ENCODE results near the gene ATP11C.

ATP11C gene

GRCh38 chrX:139903210-139903609 is 29.6 kb downstream of the ATP11C start:
- H3K36me3 ChIP-seq = no peaks in the 10 kb centered on the region
- no peaks in the 10 kb centered on the region for H3K9me3 ChIP-seq (ENCODE audit: severe bottlenecking)
- TF ChIP-seq CTCF (IDR thresholded peaks at IDR 0.05; ENCODE audit: low read depth, low read length) = no peak
- H3K27ac ChIP-seq = no peak overlapping the region
- no peak for DNase-seq
- peaks cover 10% of the 10 kb centered on the region for H3K27me3 ChIP-seq (ENCODE audit: insufficient read depth, low read depth, severe bottlenecking)
- no peak overlapping the region for H3K4me3 ChIP-seq (ENCODE audit: low read depth, low read length)

GRCh38 chrX:139902559-139902958 is 30.3 kb downstream of the ATP11C start:
- Histone ChIP-seq H3K27ac (no peak overlapping the region), H3K4me3 (ENCODE audit: low read depth, low read length) (no peak overlapping the region), H3K9me3 (ENCODE audit: severe bottlenecking) (no peaks in the 10 kb centered on the region), H3K27me3 (ENCODE audit: insufficient read depth, low read depth, severe bottlenecking) (peaks cover 12% of the 10 kb centered on the region), H3K36me3 (no peaks in the 10 kb centered on the region)
- no peak for TF ChIP-seq CTCF (IDR thresholded peaks at IDR 0.05; ENCODE audit: low read depth, low read length)
- DNase-seq = no peak

- Histone ChIP-seq H3K27me3 (ENCODE audit: insufficient read depth, low read depth, severe bottlenecking) (peaks cover 12% of the 10 kb centered on the region), H3K4me3 (ENCODE audit: low read depth, low read length) (no peak overlapping the region), H3K9me3 (ENCODE audit: severe bottlenecking) (no peaks in the 10 kb centered on the region), H3K36me3 (no peaks in the 10 kb centered on the region), H3K27ac (no peak overlapping the region)
- TF ChIP-seq CTCF (IDR thresholded peaks at IDR 0.05; ENCODE audit: low read depth, low read length) = no peak
- DNase-seq = no peak
Measured at GRCh38 chrX:139898334-139898733, 34.5 kb downstream of the ATP11C start.

- TF ChIP-seq CTCF (IDR thresholded peaks at IDR 0.05; ENCODE audit: low read depth, low read length) = no peak
- H3K27me3 ChIP-seq (ENCODE audit: insufficient read depth, low read depth, severe bottlenecking) = no peaks in the 10 kb centered on the region
- DNase-seq = no peak
- H3K4me3 ChIP-seq (ENCODE audit: low read depth, low read length) = no peak overlapping the region
- no peak overlapping the region for H3K27ac ChIP-seq
- H3K36me3 ChIP-seq = no peaks in the 10 kb centered on the region
- H3K9me3 ChIP-seq (ENCODE audit: severe bottlenecking) = no peaks in the 10 kb centered on the region
Measured at GRCh38 chrX:139892512-139892911, 40.3 kb downstream of the ATP11C start.

- Histone ChIP-seq H3K9me3 (ENCODE audit: severe bottlenecking) (no peaks in the 10 kb centered on the region), H3K27ac (no peak overlapping the region), H3K27me3 (ENCODE audit: insufficient read depth, low read depth, severe bottlenecking) (no peaks in the 10 kb centered on the region), H3K36me3 (no peaks in the 10 kb centered on the region), H3K4me3 (ENCODE audit: low read depth, low read length) (no peak overlapping the region)
- TF ChIP-seq CTCF (IDR thresholded peaks at IDR 0.05; ENCODE audit: low read depth, low read length) = no peak
- no peak for DNase-seq
Measured at GRCh38 chrX:139890991-139891700, 41.7 kb downstream of the ATP11C start.

GRCh38 chrX:139889760-139890159 is 43.1 kb downstream of the ATP11C start:
- H3K27me3 ChIP-seq (ENCODE audit: insufficient read depth, low read depth, severe bottlenecking) = no peaks in the 10 kb centered on the region
- DNase-seq = no peak
- TF ChIP-seq CTCF (IDR thresholded peaks at IDR 0.05; ENCODE audit: low read depth, low read length) = no peak

More at GRCh38 chrX:139889760-139890159, 43.1 kb downstream of the ATP11C start:
- Histone ChIP-seq H3K9me3 (ENCODE audit: severe bottlenecking) (no peaks in the 10 kb centered on the region), H3K27ac (no peak overlapping the region), H3K36me3 (no peaks in the 10 kb centered on the region), H3K4me3 (ENCODE audit: low read depth, low read length) (no peak overlapping the region)

Data from WERI-Rb-1 (cell line).